Thymus (tissue), 11 donors: Measurements from ENCODE around the gene SIGLEC10. TPM values are rescaled to one million over a fixed set of nuclear protein-coding genes. Genes with fewer than 3 reads are reported as not detected.

Experiments used
- DNase-seq, 9 donors: peaks; one replicate each; pipeline ENCODE4 v3.0.0-alpha.2; 2013; ENCODE audit warnings: low spot score in 9 of 9, low read depth in 6 of 9, missing footprints in 1 of 9
- H3K27ac ChIP-seq, 2 donors: one replicate each; pipeline ENCODE4 v1.5.1; 2013; ENCODE audit warnings: control low read depth in 1 of 2, low read depth in 1 of 2, low read length in 1 of 2, mild to moderate bottlenecking in 1 of 2, moderate library complexity in 1 of 2
- H3K27me3 ChIP-seq, 2 donors: one replicate each; pipeline ENCODE4 v1.5.1; 2013; ENCODE audit warnings: low read length in 1 of 2; ENCODE audit not compliant: control insufficient read depth in 2 of 2, insufficient read depth in 1 of 2
- H3K36me3 ChIP-seq, 2 donors: one replicate each; pipeline ENCODE4 v1.5.1; 2013; ENCODE audit warnings: low read length in 1 of 2, mild to moderate bottlenecking in 1 of 2, moderate library complexity in 1 of 2; ENCODE audit not compliant: control insufficient read depth in 2 of 2, insufficient read depth in 2 of 2
- H3K4me1 ChIP-seq, 2 donors: one replicate each; pipeline ENCODE4 v1.5.1; 2013; ENCODE audit warnings: low read length in 2 of 2; ENCODE audit not compliant: control insufficient read depth in 2 of 2, insufficient read depth in 2 of 2
- H3K4me3 ChIP-seq, 2 donors: one replicate each; pipeline ENCODE4 v1.5.1; 2013; ENCODE audit warnings: low read length in 2 of 2, control low read depth in 1 of 2, mild to moderate bottlenecking in 1 of 2
- H3K9me3 ChIP-seq, 2 donors: one replicate each; pipeline ENCODE4 v1.5.1; 2013; ENCODE audit warnings: low read length in 1 of 2, mild to moderate bottlenecking in 1 of 2; ENCODE audit not compliant: control insufficient read depth in 2 of 2, insufficient read depth in 1 of 2
- WGBS: extraction: QIAGEN DNeasy Blood & Tissue Kit; methylation state at CpG from one replicate; pipeline ENCODE4 v1.1.7; 2013; 5-methylcytosine and 5-hydroxymethylcytosine counted together
- polyA plus RNA-seq: library from polyadenylated mRNA; stranded (reverse); fragments of 200-250 nt; gene quantifications from one replicate; pipeline ENCODE4 v1.2.3, GENCODE V29; 2013
- total RNA-seq: library from RNA; stranded (reverse); fragments of 120-200 nt; gene quantifications from one replicate; pipeline ENCODE4 v1.2.4, GENCODE V29; 2013
- donor health status: healthy.

The SIGLEC10 gene
- total and polyA plus RNA-seq, 2 donors, result 7.6 to 19.0 TPM

- Histone ChIP-seq H3K27me3 (no peaks in the 10 kb centered on the region), H3K9me3 (no peaks in the 10 kb centered on the region), H3K4me3 (no peak overlapping the region), H3K36me3 (no peaks in the 10 kb centered on the region), H3K27ac (no peak overlapping the region), H3K4me1 (peaks cover 20 to 63% of the 10 kb centered on the region in 2 donors)
- WGBS, result 97% methylated on average over 8 of the region's 8 CpGs
- DNase-seq, result no peak
These were observed 46.2 kb downstream of the SIGLEC10 start for GRCh38 chr19:51371186-51371690.

- no peaks in the 10 kb centered on the region for H3K9me3 ChIP-seq
- H3K4me1 ChIP-seq, result peaks cover 16 to 61% of the 10 kb centered on the region in 2 donors
- no peaks in the 10 kb centered on the region for H3K36me3 ChIP-seq
- no peak overlapping the region for H3K27ac ChIP-seq
- 96% methylated on average over 4 of the region's 4 CpGs for WGBS
- no peak for DNase-seq
- H3K4me3 ChIP-seq, result no peak overlapping the region
- no peaks in the 10 kb centered on the region for H3K27me3 ChIP-seq
These were observed 47.2 kb downstream of the SIGLEC10 start for GRCh38 chr19:51370230-51370629.

- Histone ChIP-seq H3K27ac (peak within 1 kb of the TSS; percentile 80 to 83), H3K36me3 (no peaks in the 10 kb centered on the region), H3K9me3 (no peaks in the 10 kb centered on the region), H3K4me3 (peak within 1 kb of the TSS; percentile 69 to 85), H3K4me1 (peaks cover 16 to 70% of the 10 kb centered on the region in 2 donors), H3K27me3 (no peaks in the 10 kb centered on the region)
- DNase-seq, result peak in 1 of 9 donors; percentile 31
- WGBS, result 62% methylated on average over 23 of the region's 23 CpGs
These were observed 48.8 kb downstream of the SIGLEC10 start, which contains the start of gene CLDND2 for GRCh38 chr19:51368366-51369282. TSS of gene CLDND2 (minus strand) at chr19:51369003. CDS start at chr19:51368577, 426 bp downstream.

- H3K9me3 ChIP-seq, result no peaks in the 10 kb centered on the region
- H3K36me3 ChIP-seq, result no peaks in the 10 kb centered on the region
- peak; percentile 77 to 96 (median 91) for DNase-seq
- peak overlapping the region; percentile 69 to 85 for H3K4me3 ChIP-seq
- WGBS, result under 1% methylated on average over 64 of the region's 64 CpGs
- H3K27ac ChIP-seq, result peak overlapping the region; percentile 80 to 88
- peaks cover 15 to 67% of the 10 kb centered on the region in 2 donors for H3K4me1 ChIP-seq
- no peaks in the 10 kb centered on the region for H3K27me3 ChIP-seq
These were observed 49.7 kb downstream of the SIGLEC10 start for GRCh38 chr19:51367565-51368365.

GRCh38 chr19:51367255-51367564 lies 50.2 kb downstream of the SIGLEC10 start:
- under 1% methylated on average over 15 of the region's 15 CpGs for WGBS
- no peaks in the 10 kb centered on the region for H3K27me3 ChIP-seq
- DNase-seq, result no peak
- H3K36me3 ChIP-seq, result no peaks in the 10 kb centered on the region
- H3K9me3 ChIP-seq, result no peaks in the 10 kb centered on the region
- H3K27ac ChIP-seq, result peak overlapping the region; percentile 77 to 88
- peaks cover 13 to 67% of the 10 kb centered on the region in 2 donors for H3K4me1 ChIP-seq
- H3K4me3 ChIP-seq, result peak overlapping the region; percentile 69 to 85

- peak; percentile 79 to 97 (median 90) for DNase-seq
- under 1% methylated on average over 54 of the region's 54 CpGs for WGBS
- no peaks in the 10 kb centered on the region for H3K27me3 ChIP-seq
- peak overlapping the region; percentile 85 to 88 for H3K27ac ChIP-seq
- peaks cover 10 to 64% of the 10 kb centered on the region in 2 donors for H3K4me1 ChIP-seq
- no peaks in the 10 kb centered on the region for H3K9me3 ChIP-seq
- H3K4me3 ChIP-seq, result peak overlapping the region; percentile 69 to 85
- H3K36me3 ChIP-seq, result no peaks in the 10 kb centered on the region
These were observed 50.8 kb downstream of the SIGLEC10 start for GRCh38 chr19:51366389-51367254.

GRCh38 chr19:51365965-51366388 lies 51.5 kb downstream of the SIGLEC10 start, which contains the start of gene ETFB:
TSS of gene ETFB (minus strand) at chr19:51366388. CDS start at chr19:51366326, 62 bp downstream.
- Histone ChIP-seq H3K4me1 (peaks cover 10 to 58% of the 10 kb centered on the region in 2 donors), H3K27ac (peak within 1 kb of the TSS; percentile 85 to 88), H3K27me3 (no peaks in the 10 kb centered on the region), H3K4me3 (peak within 1 kb of the TSS; percentile 69 to 85), H3K36me3 (no peaks in the 10 kb centered on the region), H3K9me3 (no peaks in the 10 kb centered on the region)
- under 1% methylated on average over 27 of the region's 27 CpGs for WGBS
- no peak for DNase-seq

GRCh38 chr19:51365211-51365964 lies 52.1 kb downstream of the SIGLEC10 start:
- Histone ChIP-seq H3K27ac (peak overlapping the region in 1 of 2 donors; percentile 84), H3K4me3 (peak overlapping the region; percentile 69 to 85), H3K4me1 (peaks cover 10 to 56% of the 10 kb centered on the region in 2 donors), H3K36me3 (no peaks in the 10 kb centered on the region), H3K27me3 (no peaks in the 10 kb centered on the region), H3K9me3 (no peaks in the 10 kb centered on the region)
- 54% methylated on average over 10 of the region's 10 CpGs for WGBS
- peak in 2 of 9 donors; percentile 28 to 63 for DNase-seq
